Trophoblast cell (in vitro differentiated cells and primary cell): ENCODE measurements around the gene CD80. TPM values are rescaled to one million over a fixed set of nuclear protein-coding genes. Genes with fewer than 3 reads are reported as not detected.

Source experiments
- DNase-seq, 2 donors: peaks; one replicate each; pipeline ENCODE4 v3.0.0-alpha.2; 2016
- H2AFZ ChIP-seq: 2 replicates; pipeline ENCODE4 v1.6.1; 2013; ENCODE audit warnings: low read length, moderate library complexity, mild to moderate bottlenecking; ENCODE audit not compliant: insufficient read depth, poor library complexity
- H2AK5ac ChIP-seq: 2 replicates; pipeline ENCODE4 v1.6.1; 2013; ENCODE audit warnings: mild to moderate bottlenecking, low read length
- H2BK120ac ChIP-seq: 2 replicates; pipeline ENCODE4 v1.6.1; 2013; ENCODE audit warnings: low read length, mild to moderate bottlenecking, moderate library complexity; ENCODE audit not compliant: insufficient read depth, poor library complexity
- H2BK12ac ChIP-seq: 2 replicates; pipeline ENCODE4 v1.6.1; 2013; ENCODE audit warnings: mild to moderate bottlenecking, low read length, moderate library complexity
- H2BK5ac ChIP-seq: 2 replicates; pipeline ENCODE4 v1.6.1; 2013; ENCODE audit warnings: low read length, low read depth, moderate library complexity, mild to moderate bottlenecking; ENCODE audit not compliant: poor library complexity
- H3K14ac ChIP-seq: 2 replicates; pipeline ENCODE4 v1.6.1; 2013; ENCODE audit warnings: mild to moderate bottlenecking, low read length
- H3K18ac ChIP-seq: 2 replicates; pipeline ENCODE4 v1.6.1; 2013; ENCODE audit warnings: mild to moderate bottlenecking, low read length
- H3K23ac ChIP-seq: 2 replicates; pipeline ENCODE4 v1.6.1; 2013; ENCODE audit warnings: low read length
- H3K27ac ChIP-seq: 2 replicates; pipeline ENCODE4 v1.5.1; 2013; ENCODE audit warnings: low read depth, mild to moderate bottlenecking, inconsistent platforms, low read length, moderate library complexity
- H3K27me3 ChIP-seq: 2 replicates; pipeline ENCODE4 v1.6.1; 2013; ENCODE audit warnings: inconsistent platforms, mild to moderate bottlenecking, low read length, moderate library complexity; ENCODE audit not compliant: insufficient read depth
- H3K36me3 ChIP-seq, 2 experiments: 1 replicate in 1 of 2; 2 replicates in 1 of 2; pipeline ENCODE4 v1.6.1; 2013; ENCODE audit warnings: low read length in 2 of 2, mild to moderate bottlenecking in 2 of 2, moderate library complexity in 1 of 2; ENCODE audit not compliant: insufficient read depth in 2 of 2, control insufficient read depth in 1 of 2
- H3K4ac ChIP-seq: 2 replicates; pipeline ENCODE4 v1.6.1; 2013; ENCODE audit warnings: low read depth, mild to moderate bottlenecking, low read length, moderate library complexity
- H3K4me1 ChIP-seq, 2 experiments: 1 replicate in 1 of 2; 2 replicates in 1 of 2; pipeline ENCODE4 v1.6.1; 2013; ENCODE audit warnings: low read length in 2 of 2, mild to moderate bottlenecking in 2 of 2, moderate library complexity in 1 of 2; ENCODE audit not compliant: insufficient read depth in 2 of 2, control insufficient read depth in 1 of 2
- H3K4me2 ChIP-seq: 2 replicates; pipeline ENCODE4 v1.6.1; 2013; ENCODE audit warnings: inconsistent platforms, mild to moderate bottlenecking, low read length, moderate library complexity
- H3K4me3 ChIP-seq: 2 replicates; pipeline ENCODE4 v1.5.1; 2013; ENCODE audit warnings: mild to moderate bottlenecking, low read depth, low read length, inconsistent platforms
- H3K79me1 ChIP-seq: one replicate; pipeline ENCODE4 v1.6.1; 2013; ENCODE audit warnings: low read length
- H3K79me2 ChIP-seq: 2 replicates; pipeline ENCODE4 v1.6.1; 2013; ENCODE audit warnings: low read length, mild to moderate bottlenecking; ENCODE audit not compliant: control insufficient read depth, insufficient read depth, poor library complexity
- H3K9ac ChIP-seq: 2 replicates; pipeline ENCODE4 v1.6.1; 2013; ENCODE audit warnings: mild to moderate bottlenecking, low read length
- H3K9me3 ChIP-seq: 2 replicates; pipeline ENCODE4 v1.6.1; 2013; ENCODE audit warnings: low read depth, mild to moderate bottlenecking, control low read depth, inconsistent platforms, low read length; ENCODE audit not compliant: insufficient read depth
- H4K12ac ChIP-seq: 2 replicates; pipeline ENCODE4 v1.6.1; 2013; ENCODE audit warnings: low read depth, mild to moderate bottlenecking, low read length, moderate library complexity
- H4K8ac ChIP-seq: 2 replicates; pipeline ENCODE4 v1.6.1; 2013; ENCODE audit warnings: low read depth, mild to moderate bottlenecking, low read length, moderate library complexity
- H4K91ac ChIP-seq: one replicate; pipeline ENCODE4 v1.6.1; 2013; ENCODE audit warnings: low read depth, mild to moderate bottlenecking, low read length, moderate library complexity
- WGBS: extraction: QIAGEN DNeasy Blood & Tissue Kit; methylation state at CpG from one replicate; pipeline ENCODE4 v1.1.7; 2013; ENCODE audit warnings: missing lambda C conversion rate; ENCODE audit not compliant: insufficient read length, insufficient coverage; ENCODE audit errors: extremely low coverage; 5-methylcytosine and 5-hydroxymethylcytosine counted together
- polyA plus RNA-seq: library from polyadenylated mRNA; stranded (reverse); fragments of 200-250 nt; gene quantifications from 2 replicates; pipeline ENCODE4 v1.2.3, GENCODE V29; 2013

Gene CD80, protein sequence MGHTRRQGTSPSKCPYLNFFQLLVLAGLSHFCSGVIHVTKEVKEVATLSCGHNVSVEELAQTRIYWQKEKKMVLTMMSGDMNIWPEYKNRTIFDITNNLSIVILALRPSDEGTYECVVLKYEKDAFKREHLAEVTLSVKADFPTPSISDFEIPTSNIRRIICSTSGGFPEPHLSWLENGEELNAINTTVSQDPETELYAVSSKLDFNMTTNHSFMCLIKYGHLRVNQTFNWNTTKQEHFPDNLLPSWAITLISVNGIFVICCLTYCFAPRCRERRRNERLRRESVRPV
- 0.07 TPM in 1 of 2 replicates, not detected in the other for polyA plus RNA-seq

DNA sequence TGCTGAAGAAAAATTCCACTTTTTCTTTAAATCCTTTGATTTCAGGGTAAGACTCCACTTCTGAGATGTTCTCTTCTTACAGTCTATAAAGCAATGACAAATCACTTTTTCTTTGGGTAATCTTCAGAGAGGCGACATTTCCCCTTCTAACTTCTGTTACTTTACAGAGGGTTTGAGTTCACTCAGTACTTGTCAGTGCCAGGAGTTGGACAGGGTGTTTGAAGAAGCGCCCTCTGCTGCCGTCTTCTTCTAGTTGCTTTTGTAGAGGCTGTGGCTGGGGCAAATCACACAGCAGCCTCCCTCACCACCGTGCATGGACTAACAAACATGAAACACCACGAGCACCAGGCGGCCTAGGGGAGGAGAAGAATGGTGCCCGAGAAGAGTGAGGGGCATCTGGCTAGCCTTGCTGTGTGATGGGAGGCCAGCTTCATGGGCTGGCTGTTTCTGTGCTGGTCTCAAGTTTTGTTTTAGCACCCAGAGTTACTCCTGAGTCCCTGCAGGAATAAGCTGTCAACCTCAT, at the start of gene CD80:
CD80 (minus strand) TSS at position 174 of the 523 bp plus-strand sequence. CDS start 1,886 bp downstream, outside the sequence.
- no peak within 1 kb of the TSS for H4K8ac ChIP-seq
- no peak within 1 kb of the TSS for H3K4me3 ChIP-seq
- DNase-seq: peak in 1 of 2 donors; percentile 52
- H3K4me2 ChIP-seq: no peak within 1 kb of the TSS
- no peak within 1 kb of the TSS for H2AFZ ChIP-seq
- H3K18ac ChIP-seq: no peak within 1 kb of the TSS
- H3K27ac ChIP-seq: no peak within 1 kb of the TSS
- no peaks in the 10 kb centered on the region for H3K9me3 ChIP-seq
- no peaks in the 10 kb centered on the region for H3K79me2 ChIP-seq
- H3K79me1 ChIP-seq: no peaks in the 10 kb centered on the region
- no CpG with 5 or more reads among the region's 7 CpGs for WGBS
- H3K23ac ChIP-seq: no peak within 1 kb of the TSS
- no peaks in the 10 kb centered on the region for H3K27me3 ChIP-seq
- H2AK5ac ChIP-seq: no peak within 1 kb of the TSS
- no peak within 1 kb of the TSS for H3K14ac ChIP-seq
- H3K36me3 ChIP-seq: no peaks in the 10 kb centered on the region
- H2BK120ac ChIP-seq: no peak within 1 kb of the TSS
- no peak within 1 kb of the TSS for H3K9ac ChIP-seq
- no peak within 1 kb of the TSS for H3K4ac ChIP-seq
- H4K91ac ChIP-seq: no peak within 1 kb of the TSS
- H2BK12ac ChIP-seq: no peak within 1 kb of the TSS
- H3K4me1 ChIP-seq: no peaks in the 10 kb centered on the region
- H4K12ac ChIP-seq: no peak within 1 kb of the TSS
- H2BK5ac ChIP-seq: no peak within 1 kb of the TSS

DNA sequence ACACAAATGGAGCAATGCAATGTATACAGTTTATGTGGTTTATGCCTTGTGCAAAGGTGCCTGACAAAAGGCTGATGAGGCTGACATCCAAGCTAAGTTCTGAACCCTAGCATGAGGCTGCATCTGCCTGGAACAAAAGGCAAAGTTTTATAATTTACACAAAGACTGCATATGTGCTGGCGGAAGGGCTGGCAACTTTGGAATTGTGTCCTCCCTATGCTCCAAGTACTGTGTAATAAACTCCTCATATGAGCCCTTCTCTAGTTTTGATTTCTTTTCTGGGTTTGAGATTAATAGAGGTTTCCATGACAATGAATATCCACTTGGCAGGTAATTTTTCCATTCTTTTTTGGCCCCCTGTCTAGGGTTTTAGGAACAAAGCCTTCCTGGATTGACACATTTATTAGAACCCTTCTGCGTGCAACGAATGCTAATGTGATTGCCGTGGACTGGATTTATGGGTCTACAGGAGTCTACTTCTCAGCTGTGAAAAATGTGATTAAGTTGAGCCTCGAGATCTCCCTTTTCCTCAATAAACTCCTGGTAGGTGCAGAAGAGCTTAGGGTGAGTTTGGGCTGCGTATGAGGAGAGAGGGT, 49.1 kb upstream of the CD80 start:
- no peak overlapping the region for H2AFZ ChIP-seq
- WGBS: no CpG with 5 or more reads among the region's 6 CpGs

DNA sequence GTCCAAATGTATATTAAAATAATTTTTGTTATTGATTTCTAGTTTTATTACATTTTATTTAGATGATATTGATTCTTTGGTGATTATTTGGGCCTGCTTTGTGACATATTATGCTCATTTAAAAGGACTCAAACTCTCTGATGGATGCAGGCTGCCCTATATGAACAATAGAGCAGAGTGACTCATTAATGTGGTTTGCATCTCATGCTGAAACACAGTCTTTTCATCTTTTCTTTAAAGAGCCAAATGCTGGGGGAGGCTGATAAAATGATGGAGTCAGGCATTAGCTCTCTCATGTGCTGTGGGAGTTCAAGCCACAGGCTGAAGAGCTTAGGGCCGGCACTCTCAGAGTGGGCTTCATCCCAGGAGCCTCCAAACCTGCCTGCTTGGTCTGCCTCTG, 45.5 kb upstream of the CD80 start:
- H3K79me1 ChIP-seq: no peaks in the 10 kb centered on the region
- no CpG with 5 or more reads among the region's 1 CpG for WGBS
- H3K4me3 ChIP-seq: no peak overlapping the region
- no peak overlapping the region for H3K23ac ChIP-seq
- H3K4me2 ChIP-seq: no peak overlapping the region
- H3K36me3 ChIP-seq: no peaks in the 10 kb centered on the region
- H2BK12ac ChIP-seq: no peak overlapping the region
- no peak overlapping the region for H2BK5ac ChIP-seq
- no peak overlapping the region for H4K8ac ChIP-seq
- H2AFZ ChIP-seq: no peak overlapping the region
- no peak overlapping the region for H4K91ac ChIP-seq
- H2AK5ac ChIP-seq: no peak overlapping the region
- H3K79me2 ChIP-seq: no peaks in the 10 kb centered on the region
- no peak overlapping the region for H4K12ac ChIP-seq
- H3K27me3 ChIP-seq: no peaks in the 10 kb centered on the region
- H2BK120ac ChIP-seq: no peak overlapping the region
- H3K14ac ChIP-seq: no peak overlapping the region
- H3K9ac ChIP-seq: no peak overlapping the region
- no peak overlapping the region for H3K18ac ChIP-seq
- no peak overlapping the region for H3K27ac ChIP-seq
- no peak for DNase-seq
- peaks cover 3% of the 10 kb centered on the region for H3K9me3 ChIP-seq
- H3K4ac ChIP-seq: no peak overlapping the region
- H3K4me1 ChIP-seq: peaks cover 3 to 15% of the 10 kb centered on the region in 2 experiments

More for the DNA sequence above, 49.1 kb upstream of the CD80 start:
- Histone ChIP-seq H3K9ac (no peak overlapping the region), H3K79me2 (no peaks in the 10 kb centered on the region), H3K4me1 (peaks cover 3 to 6% of the 10 kb centered on the region in 2 experiments), H3K4me3 (no peak overlapping the region), H2BK120ac (no peak overlapping the region), H3K27ac (no peak overlapping the region), H3K18ac (no peak overlapping the region), H4K8ac (no peak overlapping the region), H2BK12ac (no peak overlapping the region), H3K4ac (no peak overlapping the region), H2AK5ac (no peak overlapping the region), H3K9me3 (peaks cover 1% of the 10 kb centered on the region), H3K4me2 (no peak overlapping the region), H3K27me3 (no peaks in the 10 kb centered on the region), H2BK5ac (no peak overlapping the region), H4K91ac (no peak overlapping the region), H3K36me3 (no peaks in the 10 kb centered on the region), H3K14ac (no peak overlapping the region), H3K79me1 (no peaks in the 10 kb centered on the region), H4K12ac (no peak overlapping the region), H3K23ac (no peak overlapping the region)
- DNase-seq: no peak

DNA sequence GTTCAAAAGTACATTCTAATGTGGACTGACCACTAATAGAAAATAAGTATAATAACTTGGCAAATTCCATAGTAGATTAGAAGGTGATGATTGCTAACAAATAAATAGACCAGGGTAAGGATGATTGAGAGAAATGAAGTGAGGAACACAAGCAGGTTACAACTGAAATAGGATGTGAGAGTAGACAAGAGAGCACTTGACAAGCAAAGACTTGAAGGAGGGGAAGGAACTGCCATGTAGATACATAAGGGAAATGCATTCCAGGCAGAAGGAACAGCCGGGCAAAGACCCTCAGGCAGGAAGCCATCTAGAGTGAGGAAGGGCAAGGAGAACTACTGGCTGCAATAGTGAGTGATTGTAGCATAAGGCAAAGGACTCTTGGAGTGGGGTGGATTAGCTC, 43.3 kb upstream of the CD80 start:
- H3K4me1 ChIP-seq: peaks cover 9 to 18% of the 10 kb centered on the region in 2 experiments
- no peak overlapping the region for H4K91ac ChIP-seq
- H3K4ac ChIP-seq: no peak overlapping the region
- no peak overlapping the region for H3K23ac ChIP-seq
- H2AFZ ChIP-seq: no peak overlapping the region
- H2BK120ac ChIP-seq: no peak overlapping the region
- no peaks in the 10 kb centered on the region for H3K79me2 ChIP-seq
- no peak overlapping the region for H4K8ac ChIP-seq
- H3K9ac ChIP-seq: no peak overlapping the region
- no peaks in the 10 kb centered on the region for H3K79me1 ChIP-seq
- H2BK5ac ChIP-seq: no peak overlapping the region
- DNase-seq: no peak
- no peak overlapping the region for H2BK12ac ChIP-seq
- no peak overlapping the region for H3K4me3 ChIP-seq
- no peaks in the 10 kb centered on the region for H3K27me3 ChIP-seq
- H4K12ac ChIP-seq: no peak overlapping the region
- no peaks in the 10 kb centered on the region for H3K36me3 ChIP-seq
- no peak overlapping the region for H3K27ac ChIP-seq
- H3K14ac ChIP-seq: no peak overlapping the region
- H3K4me2 ChIP-seq: no peak overlapping the region
- no CpG with 5 or more reads among the region's 1 CpG for WGBS
- H3K18ac ChIP-seq: no peak overlapping the region
- no peak overlapping the region for H2AK5ac ChIP-seq
- peaks cover 3% of the 10 kb centered on the region for H3K9me3 ChIP-seq
